Lower lobe of right lung (tissue), 2 donors: Measurements from ENCODE around the gene CDC25B. TPM values are rescaled to one million over a fixed set of nuclear protein-coding genes. Genes with fewer than 3 reads are reported as not detected.
A peak's percentile ranks its signal among the peaks of the same experiment; 100 is the strongest.

Experiments
- ATAC-seq, 2 donors: fragments of 200-7000 bp; cut with Tn5 transposase; one replicate each; pipeline ENCODE4 v1.9.1; 2020 to 2022; ENCODE audit warnings: mild to moderate bottlenecking in 2 of 2, moderate library complexity in 2 of 2
- DNase-seq: peaks from one replicate; pipeline ENCODE4 v3.0.0-alpha.2; 2020
- H3K27ac ChIP-seq: fragments of 200-600 bp; one replicate; pipeline ENCODE4 v1.8.0; 2022
- H3K27me3 ChIP-seq: fragments of 200-600 bp; one replicate; pipeline ENCODE4 v1.8.0; 2022; ENCODE audit warnings: low read depth
- H3K36me3 ChIP-seq: fragments of 200-600 bp; one replicate; pipeline ENCODE4 v1.8.0; 2022; ENCODE audit warnings: mild to moderate bottlenecking
- H3K4me1 ChIP-seq: fragments of 200-600 bp; one replicate; pipeline ENCODE4 v1.8.0; 2022
- H3K4me3 ChIP-seq: fragments of 200-600 bp; one replicate; pipeline ENCODE4 v1.8.0; 2022; ENCODE audit warnings: mild to moderate bottlenecking
- H3K9me3 ChIP-seq: fragments of 200-600 bp; one replicate; pipeline ENCODE4 v1.8.0; 2022
- CTCF ChIP-seq: fragments of 200-600 bp; IDR thresholded peaks from one replicate; pipeline ENCODE4 v1.8.0; 2022; ENCODE audit warnings: antibody characterized with exemption, mild to moderate bottlenecking
- intact Hi-C: fragments of 100-400 bp; cut with DNase I; formaldehyde crosslinking; loops from one replicate; pipeline ENCODE4 v1.11.0; 2022
- total RNA-seq: library from RNA; stranded (reverse); fragmentation: NEBNext Ultra II Directional; extraction: Animal tissue kit (Norgen Biotek cat#: 25700); gene quantifications from one replicate; pipeline ENCODE4 v1.2.1, GENCODE V29; 2021
- donor health status: DM: no; HTN: yes; CAD: no; lungs with severe emphysema.

The CDC25B gene
- total RNA-seq, 1 donor from 2014 or later, result 97.7 TPM

GRCh38 chr20:3751305-3751674 is 44.8 kb upstream of the CDC25B start:
- H3K27ac ChIP-seq, result no peak overlapping the region
- no peak for DNase-seq
- no peak for TF ChIP-seq CTCF
- peak overlapping the region; percentile 48 for H3K4me3 ChIP-seq
- H3K36me3 ChIP-seq, result peaks cover 28% of the 10 kb centered on the region
- intact Hi-C loops, result no loop called here
- peaks cover 29% of the 10 kb centered on the region for H3K4me1 ChIP-seq
- H3K27me3 ChIP-seq, result peaks cover 5% of the 10 kb centered on the region
- no peaks in the 10 kb centered on the region for H3K9me3 ChIP-seq
- no peak for ATAC-seq

GRCh38 chr20:3751675-3752385 is 44.3 kb upstream of the CDC25B start:
- peak; percentile 62 to 71 for ATAC-seq
- TF ChIP-seq CTCF, result no peak
- intact Hi-C loops, result no loop called here
- Histone ChIP-seq H3K36me3 (peaks cover 26% of the 10 kb centered on the region), H3K27ac (no peak overlapping the region), H3K4me1 (peaks cover 29% of the 10 kb centered on the region), H3K27me3 (peaks cover 5% of the 10 kb centered on the region), H3K4me3 (peak overlapping the region; percentile 48), H3K9me3 (no peaks in the 10 kb centered on the region)
- DNase-seq, result peak; percentile 82

- Histone ChIP-seq H3K27me3 (peaks cover 5% of the 10 kb centered on the region), H3K27ac (no peak overlapping the region), H3K9me3 (no peaks in the 10 kb centered on the region), H3K4me3 (peak overlapping the region; percentile 48), H3K4me1 (peaks cover 29% of the 10 kb centered on the region), H3K36me3 (peaks cover 21% of the 10 kb centered on the region)
- TF ChIP-seq CTCF, result no peak
- intact Hi-C loops, result no loop called here
- no peak for ATAC-seq
- DNase-seq, result no peak
Observed at GRCh38 chr20:3752386-3752759, 43.7 kb upstream of the CDC25B start.

GRCh38 chr20:3753098-3753497 is 43.0 kb upstream of the CDC25B start:
- H3K27me3 ChIP-seq, result peaks cover 5% of the 10 kb centered on the region
- peaks cover 29% of the 10 kb centered on the region for H3K4me1 ChIP-seq
- H3K4me3 ChIP-seq, result no peak overlapping the region
- H3K9me3 ChIP-seq, result no peaks in the 10 kb centered on the region
- intact Hi-C loops, result no loop called here
- H3K27ac ChIP-seq, result no peak overlapping the region
- TF ChIP-seq CTCF, result peak; percentile 81
- peaks cover 19% of the 10 kb centered on the region for H3K36me3 ChIP-seq
- ATAC-seq (peak; percentile 74 to 79), DNase-seq (no peak)

- Histone ChIP-seq H3K4me1 (peaks cover 29% of the 10 kb centered on the region), H3K27ac (no peak overlapping the region), H3K4me3 (no peak overlapping the region), H3K9me3 (no peaks in the 10 kb centered on the region), H3K27me3 (peaks cover 5% of the 10 kb centered on the region), H3K36me3 (peaks cover 19% of the 10 kb centered on the region)
- no peak for TF ChIP-seq CTCF
- peak in 1 of 2 donors; percentile 1 for ATAC-seq
- intact Hi-C loops, result no loop called here
- DNase-seq, result peak; percentile 62
Observed at GRCh38 chr20:3753501-3754275, 42.4 kb upstream of the CDC25B start.
